DOHH2 (cell line): ENCODE data around the gene HPS5.
A peak's percentile ranks its signal among the peaks of the same experiment; 100 is the strongest.

Experiments used
- H3F3A ChIP-seq: fragments of 200-600 bp; sonication (generic), shearing (Covaris generic); 2 replicates; pipeline ENCODE4 v1.6.0; 2016; ENCODE audit warnings: antibody characterized with exemption, mild to moderate bottlenecking; ENCODE audit not compliant: control insufficient read depth, insufficient read depth
- H3K27ac ChIP-seq: fragments of 200-600 bp; sonication (generic); 2 replicates; pipeline ENCODE4 v1.5.1; 2014; ENCODE audit warnings: low read depth, mild to moderate bottlenecking, low read length, moderate library complexity
- H3K27me3 ChIP-seq: fragments of 200-600 bp; sonication (generic); 2 replicates; pipeline ENCODE4 v1.6.1; 2014; ENCODE audit warnings: mild to moderate bottlenecking, low read length, mixed read lengths; ENCODE audit not compliant: control insufficient read depth
- H3K36me3 ChIP-seq: fragments of 200-600 bp; sonication (generic); 2 replicates; pipeline ENCODE4 v1.6.1; 2014; ENCODE audit warnings: mild to moderate bottlenecking, low read length, moderate library complexity, mixed read lengths; ENCODE audit not compliant: control insufficient read depth
- H3K4me1 ChIP-seq: fragments of 200-600 bp; sonication (generic); 2 replicates; pipeline ENCODE4 v1.6.1; 2014; ENCODE audit warnings: mild to moderate bottlenecking, low read length, mixed read lengths; ENCODE audit not compliant: control insufficient read depth
- H3K4me2 ChIP-seq: fragments of 200-600 bp; sonication (generic); 2 replicates; pipeline ENCODE4 v1.6.0; 2014; ENCODE audit warnings: mild to moderate bottlenecking, low read length, moderate library complexity
- H3K4me3 ChIP-seq: fragments of 200-600 bp; sonication (generic); 2 replicates; pipeline ENCODE4 v1.5.1; 2014; ENCODE audit warnings: mild to moderate bottlenecking, low read length, mixed read lengths
- H3K79me2 ChIP-seq: fragments of 200-600 bp; sonication (generic); 2 replicates; pipeline ENCODE4 v1.6.1; 2014; ENCODE audit warnings: mild to moderate bottlenecking, low read length, mixed read lengths; ENCODE audit not compliant: control insufficient read depth
- H3K9me2 ChIP-seq: fragments of 200-600 bp; sonication (generic); replicated peaks from 2 replicates; pipeline ENCODE4 v1.6.1; 2014; ENCODE audit warnings: mild to moderate bottlenecking, low read length, mixed read lengths; ENCODE audit not compliant: control insufficient read depth
- H3K9me3 ChIP-seq: fragments of 200-600 bp; sonication (generic); 2 replicates; pipeline ENCODE4 v1.6.1; 2014; ENCODE audit warnings: antibody characterized with exemption, low read length, mixed read lengths; ENCODE audit not compliant: control insufficient read depth, insufficient read depth
- H4K20me1 ChIP-seq: fragments of 200-600 bp; sonication (generic); 2 replicates; pipeline ENCODE4 v1.6.0; 2014; ENCODE audit warnings: low read depth, mild to moderate bottlenecking, antibody characterized with exemption, low read length, moderate library complexity; ENCODE audit not compliant: control insufficient read depth, insufficient read depth
- EZH2phosphoT487 ChIP-seq: fragments of 200-600 bp; sonication (generic); IDR thresholded peaks from 2 replicates; pipeline ENCODE4 v1.6.1; 2017; ENCODE audit warnings: borderline replicate concordance, mild to moderate bottlenecking, antibody characterized with exemption, low read length, moderate library complexity, mixed read lengths
- TF ChIP-seq, protein P1 (sequence below): fragments of 200-600 bp; sonication (generic); IDR thresholded peaks from one replicate; pipeline ENCODE4 v1.5.1; 2014; ENCODE audit warnings: antibody characterized with exemption, mild to moderate bottlenecking, low read depth, low read length; ENCODE audit not compliant: poor library complexity, severe bottlenecking

The HPS5 gene, protein sequence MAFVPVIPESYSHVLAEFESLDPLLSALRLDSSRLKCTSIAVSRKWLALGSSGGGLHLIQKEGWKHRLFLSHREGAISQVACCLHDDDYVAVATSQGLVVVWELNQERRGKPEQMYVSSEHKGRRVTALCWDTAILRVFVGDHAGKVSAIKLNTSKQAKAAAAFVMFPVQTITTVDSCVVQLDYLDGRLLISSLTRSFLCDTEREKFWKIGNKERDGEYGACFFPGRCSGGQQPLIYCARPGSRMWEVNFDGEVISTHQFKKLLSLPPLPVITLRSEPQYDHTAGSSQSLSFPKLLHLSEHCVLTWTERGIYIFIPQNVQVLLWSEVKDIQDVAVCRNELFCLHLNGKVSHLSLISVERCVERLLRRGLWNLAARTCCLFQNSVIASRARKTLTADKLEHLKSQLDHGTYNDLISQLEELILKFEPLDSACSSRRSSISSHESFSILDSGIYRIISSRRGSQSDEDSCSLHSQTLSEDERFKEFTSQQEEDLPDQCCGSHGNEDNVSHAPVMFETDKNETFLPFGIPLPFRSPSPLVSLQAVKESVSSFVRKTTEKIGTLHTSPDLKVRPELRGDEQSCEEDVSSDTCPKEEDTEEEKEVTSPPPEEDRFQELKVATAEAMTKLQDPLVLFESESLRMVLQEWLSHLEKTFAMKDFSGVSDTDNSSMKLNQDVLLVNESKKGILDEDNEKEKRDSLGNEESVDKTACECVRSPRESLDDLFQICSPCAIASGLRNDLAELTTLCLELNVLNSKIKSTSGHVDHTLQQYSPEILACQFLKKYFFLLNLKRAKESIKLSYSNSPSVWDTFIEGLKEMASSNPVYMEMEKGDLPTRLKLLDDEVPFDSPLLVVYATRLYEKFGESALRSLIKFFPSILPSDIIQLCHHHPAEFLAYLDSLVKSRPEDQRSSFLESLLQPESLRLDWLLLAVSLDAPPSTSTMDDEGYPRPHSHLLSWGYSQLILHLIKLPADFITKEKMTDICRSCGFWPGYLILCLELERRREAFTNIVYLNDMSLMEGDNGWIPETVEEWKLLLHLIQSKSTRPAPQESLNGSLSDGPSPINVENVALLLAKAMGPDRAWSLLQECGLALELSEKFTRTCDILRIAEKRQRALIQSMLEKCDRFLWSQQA

DNA sequence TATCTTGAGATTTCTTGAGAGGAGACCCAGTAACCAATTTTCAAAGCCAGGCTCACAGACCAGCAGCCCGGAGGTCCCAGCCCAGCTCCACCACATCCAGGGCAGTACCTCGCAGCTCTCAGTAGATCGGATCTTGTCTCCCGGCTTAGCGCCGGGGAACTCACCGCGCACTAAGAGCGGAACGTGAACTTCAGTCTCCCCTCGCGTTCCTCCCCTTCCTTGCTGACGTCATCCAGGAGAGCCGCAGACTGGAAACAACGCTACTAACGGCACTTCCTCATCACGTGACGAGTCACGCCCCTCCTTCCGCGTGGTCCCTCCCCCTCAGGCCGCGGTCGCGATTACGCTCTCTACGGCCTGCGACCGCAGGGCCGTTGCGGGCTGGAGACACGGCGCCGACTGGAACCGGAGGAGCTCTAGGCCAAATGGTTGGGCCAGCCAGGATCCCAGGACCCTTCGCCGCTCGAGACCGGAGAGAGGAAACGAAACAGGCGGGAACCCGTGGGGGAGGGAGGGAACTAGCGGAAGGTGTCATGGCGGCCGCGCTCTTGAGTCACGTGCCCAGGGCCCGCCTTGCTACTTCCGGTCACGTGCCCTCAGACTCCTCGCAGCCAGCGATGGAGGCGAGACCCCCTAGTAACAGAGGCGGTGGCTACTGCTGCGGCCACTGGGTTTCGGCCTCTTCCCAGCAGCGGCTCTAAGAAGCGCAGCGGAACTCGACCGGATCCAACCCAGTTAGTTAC, at the start of gene HPS5, which contains the start of gene GTF2H1:
HPS5 (minus strand) TSS at position 172 of the 743 bp plus-strand sequence. CDS start 4,282 bp downstream, outside the sequence.
GTF2H1 (plus strand) TSS at position 599 of the 743 bp plus-strand sequence. CDS start 10,508 bp downstream, outside the sequence.
- H3K27ac ChIP-seq, result peak within 1 kb of the TSS; percentile 74
- no peaks in the 10 kb centered on the region for H3K27me3 ChIP-seq
- peaks cover 61% of the 10 kb centered on the region for H3K36me3 ChIP-seq
- no peaks in the 10 kb centered on the region for H3K9me2 ChIP-seq
- no peak for TF ChIP-seq EZH2phosphoT487
- TF ChIP-seq, protein P1, sequence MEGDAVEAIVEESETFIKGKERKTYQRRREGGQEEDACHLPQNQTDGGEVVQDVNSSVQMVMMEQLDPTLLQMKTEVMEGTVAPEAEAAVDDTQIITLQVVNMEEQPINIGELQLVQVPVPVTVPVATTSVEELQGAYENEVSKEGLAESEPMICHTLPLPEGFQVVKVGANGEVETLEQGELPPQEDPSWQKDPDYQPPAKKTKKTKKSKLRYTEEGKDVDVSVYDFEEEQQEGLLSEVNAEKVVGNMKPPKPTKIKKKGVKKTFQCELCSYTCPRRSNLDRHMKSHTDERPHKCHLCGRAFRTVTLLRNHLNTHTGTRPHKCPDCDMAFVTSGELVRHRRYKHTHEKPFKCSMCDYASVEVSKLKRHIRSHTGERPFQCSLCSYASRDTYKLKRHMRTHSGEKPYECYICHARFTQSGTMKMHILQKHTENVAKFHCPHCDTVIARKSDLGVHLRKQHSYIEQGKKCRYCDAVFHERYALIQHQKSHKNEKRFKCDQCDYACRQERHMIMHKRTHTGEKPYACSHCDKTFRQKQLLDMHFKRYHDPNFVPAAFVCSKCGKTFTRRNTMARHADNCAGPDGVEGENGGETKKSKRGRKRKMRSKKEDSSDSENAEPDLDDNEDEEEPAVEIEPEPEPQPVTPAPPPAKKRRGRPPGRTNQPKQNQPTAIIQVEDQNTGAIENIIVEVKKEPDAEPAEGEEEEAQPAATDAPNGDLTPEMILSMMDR, result no peak
- H3K4me3 ChIP-seq, result peak within 1 kb of the TSS; percentile 86
- H3K4me1 ChIP-seq, result peaks cover 52% of the 10 kb centered on the region
- no peaks in the 10 kb centered on the region for H3F3A ChIP-seq
- H3K9me3 ChIP-seq, result no peaks in the 10 kb centered on the region
- peak within 1 kb of the TSS; percentile 63 for H3K4me2 ChIP-seq
- peaks cover 96% of the 10 kb centered on the region for H3K79me2 ChIP-seq
- peaks cover 5% of the 10 kb centered on the region for H4K20me1 ChIP-seq

- Histone ChIP-seq H3K27me3 (no peaks in the 10 kb centered on the region), H3K27ac (no peak overlapping the region), H3K36me3 (peaks cover 16% of the 10 kb centered on the region), H3K4me1 (no peaks in the 10 kb centered on the region), H4K20me1 (no peaks in the 10 kb centered on the region), H3K4me2 (no peak overlapping the region), H3K79me2 (no peaks in the 10 kb centered on the region), H3K9me2 (no peaks in the 10 kb centered on the region), H3F3A (no peaks in the 10 kb centered on the region), H3K9me3 (no peaks in the 10 kb centered on the region), H3K4me3 (no peak overlapping the region)
- TF ChIP-seq, protein P1, result no peak
- no peak for TF ChIP-seq EZH2phosphoT487
These were observed 49.3 kb upstream of the HPS5 start for GRCh38 chr11:18371279-18371678.

DNA sequence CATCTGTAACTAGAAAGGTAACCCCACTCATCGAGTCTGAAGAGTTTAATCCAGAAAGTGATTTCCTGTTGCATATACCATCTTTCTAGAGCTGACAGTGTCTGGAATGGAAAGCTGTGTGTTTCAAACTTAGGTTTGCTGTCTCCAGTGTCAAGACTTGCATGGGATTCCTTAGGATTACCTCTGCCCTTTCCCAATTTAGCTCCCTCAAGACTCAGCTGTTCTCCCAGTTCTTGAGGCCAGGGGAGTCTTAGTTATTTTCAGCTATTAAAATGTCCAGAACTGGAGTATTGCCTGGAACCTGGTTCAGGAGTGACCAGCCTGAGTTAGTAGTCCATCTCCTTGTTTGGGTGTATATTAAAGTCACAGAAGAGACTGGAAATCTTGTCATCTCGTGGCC, 47.5 kb upstream of the HPS5 start:
- Histone ChIP-seq H3K9me3 (no peaks in the 10 kb centered on the region), H4K20me1 (no peaks in the 10 kb centered on the region), H3K36me3 (peaks cover 29% of the 10 kb centered on the region), H3K9me2 (no peaks in the 10 kb centered on the region), H3F3A (no peaks in the 10 kb centered on the region), H3K27me3 (no peaks in the 10 kb centered on the region), H3K4me3 (no peak overlapping the region), H3K79me2 (no peaks in the 10 kb centered on the region), H3K4me2 (no peak overlapping the region), H3K4me1 (no peaks in the 10 kb centered on the region), H3K27ac (no peak overlapping the region)
- TF ChIP-seq EZH2phosphoT487, result no peak
- TF ChIP-seq, protein P1, result no peak
